GM21825 (cell line): Measurements from ENCODE around the gene INTS13.
"Not testable (repeated sequence)": the region's sequence is repeated elsewhere in the genome, so short reads cannot be mapped to it uniquely, and the experiment has no call there.

Experiments
- ATAC-seq: cut with Tn5 transposase; IDR thresholded peaks from one replicate; pipeline ENCODE4 v1.9.1; 2021; ENCODE audit warnings: mild to moderate bottlenecking, moderate library complexity; ENCODE audit not compliant: unreplicated experiment

Gene INTS13

GRCh38 chr12:26869908-26870459 is 67.8 kb downstream of the INTS13 start:
- ATAC-seq = no peak

- no peak for ATAC-seq
Measured at GRCh38 chr12:26869104-26869494, 68.7 kb downstream of the INTS13 start.

GRCh38 chr12:26868447-26869103 is 69.2 kb downstream of the INTS13 start:
- ATAC-seq = no peak

GRCh38 chr12:26867080-26867479 is 70.7 kb downstream of the INTS13 start:
- peak; percentile 74 for ATAC-seq

GRCh38 chr12:26863515-26863914 is 74.3 kb downstream of the INTS13 start:
- no peak for ATAC-seq

GRCh38 chr12:26862787-26863186 is 75.0 kb downstream of the INTS13 start:
- not testable (repeated sequence) for ATAC-seq

- no peak for ATAC-seq
Measured at GRCh38 chr12:26861690-26862089, 76.1 kb downstream of the INTS13 start.

- no peak for ATAC-seq
Measured at GRCh38 chr12:26857465-26858176, 80.2 kb downstream of the INTS13 start.

- no peak for ATAC-seq
Measured at GRCh38 chr12:26855337-26855736, 82.4 kb downstream of the INTS13 start.
